ENCODE measurements around the gene USP17L12. TPM values are rescaled to one million over a fixed set of nuclear protein-coding genes. Genes with fewer than 3 reads are reported as not detected.
"Not testable (repeated sequence)": the region's sequence is repeated elsewhere in the genome, so short reads cannot be mapped to it uniquely, and the experiment has no call there.

Gene USP17L12
- total RNA-seq, 6 experiments from 2014 or later = not detected

GRCh38 chr4:9253078-9253477 is 33.1 kb downstream of the USP17L12 start, which contains the start of gene USP17L19:
USP17L19 (plus strand) TSS chr4:9253378; CDS start chr4:9253378, 0 bp downstream.
- intact Hi-C loops (cut with DNase I); H3K27ac ChIP-seq; H3K4me3 ChIP-seq; H3K9me3 ChIP-seq; DNase-seq; H3K36me3 ChIP-seq; H3K27me3 ChIP-seq; ATAC-seq; H3K4me1 ChIP-seq: not testable (repeated sequence)
- no CpG with 5 or more reads among the region's 13 CpGs for WGBS (ENCODE audit: insufficient coverage, low coverage, low lambda C conversion rate, missing lambda C conversion rate)

GRCh38 chr4:9257824-9258223 is 37.9 kb downstream of the USP17L12 start, which contains the start of gene USP17L20:
USP17L20 (plus strand) TSS chr4:9258124; CDS start chr4:9258124, 0 bp downstream.
- intact Hi-C loops (cut with DNase I); H3K4me1 ChIP-seq; DNase-seq; H3K4me3 ChIP-seq; ATAC-seq; H3K27ac ChIP-seq; H3K27me3 ChIP-seq; H3K36me3 ChIP-seq; H3K9me3 ChIP-seq: not testable (repeated sequence)
- no CpG with 5 or more reads among the region's 15 CpGs for WGBS (ENCODE audit: insufficient coverage, low coverage, low lambda C conversion rate, missing lambda C conversion rate)

GRCh38 chr4:9262572-9262971 is 42.6 kb downstream of the USP17L12 start, which contains the start of gene USP17L21:
USP17L21 (plus strand) TSS chr4:9262872; CDS start chr4:9262872, 0 bp downstream.
- H3K4me1 ChIP-seq; H3K9me3 ChIP-seq; H3K4me3 ChIP-seq; H3K36me3 ChIP-seq; DNase-seq; ATAC-seq; intact Hi-C loops (cut with DNase I); H3K27me3 ChIP-seq; H3K27ac ChIP-seq: not testable (repeated sequence)
- WGBS (ENCODE audit: insufficient coverage, low coverage, low lambda C conversion rate, missing lambda C conversion rate) = no CpG with 5 or more reads among the region's 13 CpGs

- H3K27ac ChIP-seq; H3K4me3 ChIP-seq; DNase-seq; H3K27me3 ChIP-seq; H3K9me3 ChIP-seq; H3K4me1 ChIP-seq; intact Hi-C loops (cut with DNase I); H3K36me3 ChIP-seq; ATAC-seq: not testable (repeated sequence)
- WGBS (ENCODE audit: insufficient coverage, low coverage, low lambda C conversion rate, missing lambda C conversion rate) = no CpG with 5 or more reads among the region's 15 CpGs
Measured at GRCh38 chr4:9267319-9267718, 47.4 kb downstream of the USP17L12 start, which contains the start of gene USP17L22. USP17L22 (plus strand) TSS chr4:9267619; CDS start chr4:9267619, 0 bp downstream.

Other genes with a start within 250 kb of the USP17L12 start
- not detected for gene FAM90A26, start 49.7 kb upstream of the USP17L12 start, total RNA-seq
- gene USP17L10, start 9.5 kb upstream of the USP17L12 start, total RNA-seq = not detected
- not detected for gene USP17L11, start 4.7 kb upstream of the USP17L12 start, total RNA-seq
- not detected for gene USP17L13, start 4.7 kb downstream of the USP17L12 start, total RNA-seq
- gene USP17L15, start 14.2 kb downstream of the USP17L12 start, total RNA-seq = not detected
- not detected for gene USP17L17, start 23.7 kb downstream of the USP17L12 start, total RNA-seq
- gene USP17L18, start 28.5 kb downstream of the USP17L12 start, total RNA-seq = not detected
- not detected for gene USP17L19, start 33.2 kb downstream of the USP17L12 start, total RNA-seq
- not detected for gene USP17L20, start 38.0 kb downstream of the USP17L12 start, total RNA-seq
- not detected for gene USP17L21, start 42.7 kb downstream of the USP17L12 start, total RNA-seq
- not detected for gene USP17L22, start 47.5 kb downstream of the USP17L12 start, total RNA-seq
- not detected for gene USP17L24, start 105.0 kb downstream of the USP17L12 start, total RNA-seq
- not detected for gene USP17L25, start 109.8 kb downstream of the USP17L12 start, total RNA-seq
- gene USP17L26, start 114.5 kb downstream of the USP17L12 start, total RNA-seq = not detected
- gene USP17L5, start 119.3 kb downstream of the USP17L12 start, total RNA-seq = not detected
- not detected for gene USP17L27, start 124.0 kb downstream of the USP17L12 start, total RNA-seq
- gene USP17L28, start 128.7 kb downstream of the USP17L12 start, total RNA-seq = not detected
- not detected for gene USP17L29, start 133.5 kb downstream of the USP17L12 start, total RNA-seq
- not detected for gene USP17L30, start 143.0 kb downstream of the USP17L12 start, total RNA-seq
- not detected for gene DEFB131A, start 224.3 kb downstream of the USP17L12 start, total RNA-seq